Inflammatory macrophage treated with lipopolysaccharide for 4 hours (primary cell): ENCODE data around the gene PSMB7.

Source experiments
- DNase-seq: peaks from one replicate; pipeline ENCODE4 v3.0.0-alpha.2; 2020

PSMB7 gene

DNA sequence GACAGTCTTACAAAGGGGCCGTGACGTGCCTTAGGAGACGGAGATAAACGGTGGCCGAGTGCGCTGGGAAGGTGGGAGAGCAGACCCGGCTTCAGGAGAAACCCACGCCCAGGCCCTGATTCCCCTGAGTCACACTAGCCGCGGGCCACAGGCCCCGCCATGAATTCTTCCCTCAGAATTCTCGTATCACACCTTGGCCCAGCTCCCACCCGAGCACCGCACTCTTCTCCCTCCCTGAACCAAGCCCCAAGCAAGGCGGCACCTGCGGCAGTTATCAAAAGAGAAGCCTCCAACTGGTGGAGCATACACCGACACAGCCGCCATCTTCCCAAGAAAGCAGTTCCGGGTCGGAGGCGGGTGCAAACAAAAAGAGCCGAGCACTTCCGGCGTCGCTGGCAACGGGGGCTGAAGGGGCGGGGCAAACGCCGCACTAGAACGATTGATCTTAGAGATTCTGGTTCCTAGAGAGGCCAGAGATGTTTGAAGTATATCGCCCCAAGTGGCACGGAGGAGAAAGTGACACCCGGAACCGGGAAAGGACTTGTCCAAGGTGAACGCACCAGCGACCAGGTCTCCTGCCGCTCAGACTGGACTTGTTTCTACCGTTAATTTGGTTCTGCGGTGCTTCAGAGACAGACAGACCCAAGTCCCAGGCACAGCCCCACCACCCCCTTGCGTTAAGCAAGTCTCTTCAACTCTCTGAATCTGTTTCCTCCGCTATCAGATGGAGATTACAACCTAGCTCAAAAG lies at the start of gene PSMB7:
TSS of gene PSMB7 (minus strand) at position 341 of the 750 bp plus-strand sequence. CDS start at position 324, 17 bp downstream.
- peak; percentile 97 for DNase-seq

DNA sequence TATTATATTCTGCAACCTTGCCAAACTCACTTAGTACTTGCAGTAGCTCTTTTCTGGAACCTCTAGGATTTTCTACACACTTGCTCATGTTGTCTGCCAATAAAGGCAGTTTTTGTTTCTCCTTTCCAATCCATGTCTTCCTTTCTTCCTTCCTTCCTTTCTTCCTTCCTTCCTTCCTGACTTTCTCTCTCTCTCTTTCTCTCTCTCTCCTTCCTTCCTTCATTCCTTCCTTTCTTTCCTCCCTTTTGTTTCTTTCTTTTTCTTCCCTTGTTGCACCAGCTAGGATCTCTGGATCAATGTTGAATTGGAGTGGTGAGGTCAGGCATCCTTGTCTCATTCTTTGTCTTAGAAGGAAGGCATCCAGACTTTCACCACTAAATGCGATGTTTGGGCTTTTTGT lies 47.5 kb upstream of the PSMB7 start:
- no peak for DNase-seq

DNA sequence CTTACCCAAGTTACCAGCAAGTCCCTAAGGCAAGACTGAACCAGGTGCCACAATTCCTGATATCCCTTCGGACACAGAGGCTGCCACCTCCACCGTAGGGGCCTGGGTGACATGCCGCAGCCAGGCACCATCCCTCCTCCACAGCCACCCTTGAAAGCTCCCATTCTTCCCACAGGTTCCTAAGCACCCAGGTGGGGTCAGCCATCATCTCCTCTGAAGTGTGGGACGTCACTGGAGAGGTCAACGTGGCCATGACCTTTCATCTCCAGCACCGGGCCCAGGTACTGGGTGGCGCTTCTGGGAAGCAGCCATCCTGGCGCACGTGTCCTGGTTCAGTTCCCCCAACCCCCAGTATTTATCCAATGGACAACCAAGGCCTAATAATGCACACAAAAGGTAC lies 43.2 kb upstream of the PSMB7 start:
- DNase-seq = no peak

DNA sequence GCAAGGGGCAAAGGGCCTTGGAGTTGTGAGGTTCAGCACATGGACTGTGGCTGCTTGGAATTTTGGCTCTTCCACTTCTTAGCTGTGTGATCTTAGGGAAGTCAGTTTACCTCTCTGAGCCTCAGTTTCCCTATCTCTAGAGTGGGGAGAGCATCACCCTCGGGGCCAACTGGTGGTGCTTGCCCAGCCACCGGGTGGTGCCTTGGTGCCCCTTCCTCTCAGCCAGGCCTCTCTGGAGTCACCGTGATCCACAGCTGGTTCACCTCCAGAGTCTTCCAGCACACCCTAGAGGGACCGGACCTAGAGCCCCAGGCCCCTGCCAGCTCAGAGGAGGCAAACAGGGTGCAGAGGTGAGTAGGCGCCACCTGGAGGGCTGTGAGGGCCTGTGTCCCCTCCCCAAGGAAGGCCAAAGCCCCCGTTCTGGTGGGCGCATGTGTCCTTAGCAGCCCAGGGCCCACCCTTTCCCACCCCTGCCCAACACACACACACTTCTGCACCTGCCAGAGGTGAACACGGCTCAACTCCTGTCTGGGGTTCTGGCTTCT lies 42.7 kb upstream of the PSMB7 start:
- DNase-seq = no peak

GRCh38 chr9:124457079-124457886 lies 42.0 kb upstream of the PSMB7 start:
- no peak for DNase-seq

DNA sequence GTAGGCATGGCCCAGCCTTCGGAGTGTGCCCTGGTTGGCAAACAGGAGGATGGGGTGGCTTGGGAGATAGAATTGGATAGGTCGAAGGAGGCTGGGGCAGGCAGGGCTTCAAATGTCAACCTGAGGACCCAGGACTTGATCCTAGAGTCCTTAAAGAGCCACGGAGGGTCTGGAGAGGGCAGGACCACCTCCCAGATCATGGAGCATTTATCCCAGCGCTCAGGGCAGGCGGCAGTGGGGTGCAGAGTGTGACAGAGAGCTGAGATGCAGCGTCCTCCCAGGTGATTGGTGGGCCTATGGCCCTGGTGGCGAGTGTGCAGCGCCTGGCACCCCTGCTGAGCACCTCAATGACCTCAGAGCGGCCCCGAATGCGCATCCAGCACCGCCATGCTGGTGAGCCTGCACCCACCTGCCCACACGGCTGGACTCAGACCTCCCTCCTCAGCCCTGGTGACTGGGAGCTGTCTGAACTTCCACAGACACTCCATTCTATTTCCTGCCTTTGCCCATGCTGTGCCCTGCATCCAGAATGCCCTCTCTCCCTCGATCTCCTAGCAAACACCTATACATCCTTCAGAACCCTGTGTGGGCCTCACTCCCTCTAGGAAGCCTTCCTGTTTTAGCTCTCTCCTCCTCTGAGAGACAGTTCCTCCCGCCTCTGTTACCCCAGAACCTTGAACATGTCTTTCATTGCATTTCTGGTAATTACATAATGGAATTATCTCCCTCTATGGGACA lies 41.3 kb upstream of the PSMB7 start:
- DNase-seq = no peak

- DNase-seq = no peak
These were observed 40.6 kb upstream of the PSMB7 start for GRCh38 chr9:124455820-124456219.

- no peak for DNase-seq
These were observed 39.7 kb upstream of the PSMB7 start for GRCh38 chr9:124454791-124455443.

- DNase-seq = no peak
These were observed 39.1 kb upstream of the PSMB7 start for GRCh38 chr9:124454296-124454695.

DNA sequence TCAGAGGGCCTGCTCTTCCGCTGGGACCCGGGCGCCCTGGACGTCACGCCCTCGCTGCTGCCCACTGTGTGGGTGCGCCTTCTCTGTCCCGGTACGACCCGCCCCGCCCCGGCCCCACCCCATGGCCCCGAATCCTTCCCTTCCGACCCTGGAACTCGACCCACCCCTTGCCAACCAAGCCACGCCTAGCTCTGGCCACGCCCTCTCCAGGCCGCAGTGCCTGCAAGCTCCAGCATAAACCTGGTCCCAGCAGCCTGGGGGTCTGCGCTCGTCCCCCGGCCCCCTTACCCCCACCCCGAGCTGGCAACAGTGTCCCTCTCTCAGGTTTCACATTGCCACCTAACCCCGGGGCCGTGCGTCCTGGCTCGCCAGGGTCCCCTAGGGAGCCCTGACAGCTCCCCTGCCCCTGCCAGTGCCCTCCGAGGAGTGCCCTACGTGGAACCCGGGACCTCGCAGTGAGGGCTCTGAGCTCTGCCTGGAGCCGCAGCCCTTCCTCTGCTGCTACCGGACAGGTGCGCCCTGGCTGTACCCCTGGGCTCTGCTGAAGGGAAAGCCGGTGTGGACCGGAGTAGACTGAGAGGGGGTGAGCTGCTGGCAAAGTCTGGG lies 38.4 kb upstream of the PSMB7 start:
- no peak for DNase-seq

- no peak for DNase-seq
These were observed 37.8 kb upstream of the PSMB7 start for GRCh38 chr9:124452841-124453585.

GRCh38 chr9:124452326-124452725 lies 37.1 kb upstream of the PSMB7 start:
- DNase-seq = no peak

DNA sequence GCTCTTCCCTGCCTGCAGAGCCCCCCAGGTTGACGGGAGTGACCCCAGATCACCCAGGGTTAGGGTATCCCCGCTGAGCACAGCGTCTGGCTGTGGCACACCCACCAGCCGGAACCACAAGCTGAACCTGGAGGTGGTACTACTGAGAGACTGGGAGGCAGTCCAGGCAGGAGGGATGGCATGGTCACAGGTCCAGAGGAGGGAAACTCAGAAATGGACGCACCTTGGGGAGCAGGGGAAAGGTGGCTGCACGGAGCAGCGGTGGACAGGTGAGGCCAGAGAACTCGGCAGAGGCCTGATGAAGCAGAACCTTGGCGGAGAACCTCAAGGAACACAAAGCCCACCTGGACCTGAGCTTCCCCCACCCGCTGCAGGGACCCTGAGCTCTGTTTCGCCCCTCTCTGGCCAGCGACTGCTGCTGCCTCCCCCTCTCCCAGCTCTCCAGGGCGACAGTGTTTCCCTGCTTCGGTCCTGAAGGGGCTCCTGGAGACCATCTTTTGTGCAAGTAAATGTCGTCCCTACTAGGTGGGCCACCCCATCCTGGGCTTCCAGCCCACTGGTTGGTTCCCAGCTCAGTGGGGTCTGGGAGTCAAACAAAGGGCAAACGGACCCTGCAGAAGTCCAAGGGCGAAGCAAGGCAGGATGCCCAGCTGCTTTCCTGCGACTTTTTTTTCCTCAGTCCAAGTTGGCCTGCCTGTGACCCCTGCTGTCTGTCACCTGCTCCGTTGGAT lies 35.9 kb upstream of the PSMB7 start:
- DNase-seq = no peak

GRCh38 chr9:124450241-124450924 lies 35.1 kb upstream of the PSMB7 start, which contains the start of gene ADGRD2:
Gene ADGRD2 (plus strand): TSS chr9:124450451. CDS start chr9:124451667, 1,216 bp downstream.
- DNase-seq = no peak

GRCh38 chr9:124449381-124450151 lies 34.3 kb upstream of the PSMB7 start:
- no peak for DNase-seq

GRCh38 chr9:124448019-124448418 lies 32.8 kb upstream of the PSMB7 start:
- DNase-seq = no peak

DNA sequence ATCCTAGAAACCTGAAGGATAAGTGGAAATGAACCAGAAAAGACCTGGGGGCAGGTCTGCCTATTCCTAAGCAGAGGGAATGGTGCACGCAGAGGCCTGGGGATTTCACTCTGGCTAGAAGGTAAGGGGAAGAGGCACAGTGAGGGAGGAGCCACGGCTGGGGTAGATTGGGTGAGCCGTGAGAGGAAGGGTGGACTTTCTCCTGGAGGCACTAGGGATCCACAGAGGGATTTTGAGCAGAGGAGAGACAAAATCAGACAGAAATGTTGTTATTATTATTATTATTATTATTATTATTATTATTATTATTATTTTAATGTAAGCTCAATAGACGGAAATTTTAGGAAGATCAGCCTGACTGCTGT lies 32.0 kb upstream of the PSMB7 start:
- no peak for DNase-seq

DNA sequence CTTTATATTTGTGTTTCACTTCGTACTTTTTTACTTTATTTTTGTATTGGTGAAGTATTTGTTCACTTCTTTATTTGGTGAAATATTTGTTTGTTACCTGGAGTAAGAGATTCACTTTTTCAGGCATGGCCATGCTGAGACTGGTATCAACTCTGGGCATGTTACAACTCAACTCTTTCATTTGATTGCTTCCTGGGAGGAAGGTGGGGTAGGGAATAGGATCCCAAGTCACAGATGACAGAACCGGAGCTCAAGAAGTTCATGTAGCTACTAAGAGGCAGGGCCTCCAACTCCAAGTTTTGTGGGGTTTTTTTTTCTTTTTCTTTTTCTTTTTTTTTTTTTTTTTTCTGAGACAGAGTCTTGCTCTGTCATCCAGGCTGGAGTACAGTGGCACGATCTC lies 28.9 kb upstream of the PSMB7 start:
- DNase-seq = no peak

DNA sequence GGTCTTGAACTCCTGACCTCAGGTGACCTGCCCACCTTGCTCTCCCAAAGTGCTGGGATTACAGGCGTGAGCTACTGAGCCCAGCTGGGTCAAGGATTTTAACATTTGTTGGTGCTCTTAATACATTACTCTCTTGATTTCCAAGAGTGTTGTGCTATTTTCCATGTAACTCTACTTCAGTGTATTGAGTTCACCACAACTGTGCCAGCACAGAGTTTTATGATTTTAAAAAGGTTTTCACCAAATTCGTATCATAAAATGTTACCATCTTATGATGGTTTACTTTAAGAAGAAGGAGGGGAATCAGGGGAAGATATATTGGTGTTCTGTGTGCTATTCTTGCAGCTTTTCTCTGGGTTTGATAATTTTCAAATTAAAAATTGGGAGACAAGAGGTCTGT lies 28.4 kb upstream of the PSMB7 start:
- no peak for DNase-seq
